CD4-positive, alpha-beta memory T cell (primary cell): ENCODE results near the gene C19orf67. TPM values are rescaled to one million over a fixed set of nuclear protein-coding genes. Genes with fewer than 3 reads are reported as not detected.
A peak's percentile ranks its signal among the peaks of the same experiment; 100 is the strongest.

Experiments
- CTCF ChIA-PET: fragments of 350-600 bp; sonication (Branson Sonifier 250); formaldehyde crosslinking; loops from one replicate; lab custom pipeline; 2021; ENCODE audit warnings: inconsistent platforms; ENCODE audit not compliant: partially characterized antibody; lab: Charles Lee
- POLR2A ChIA-PET: fragments of 350-600 bp; sonication (Branson Sonifier 250); formaldehyde crosslinking; loops from one replicate; lab custom pipeline; 2021; ENCODE audit not compliant: partially characterized antibody; lab: Charles Lee
- DNase-seq, 5 donors: peaks; one replicate each; pipeline versions ENCODE4 v3.0.0 to v3.0.0-alpha.2; 2020 to 2022; ENCODE audit warnings: mixed read lengths in 1 of 5
- H3K27ac ChIP-seq: one replicate; pipeline ENCODE4 v1.7.0; 2013; ENCODE audit warnings: low read depth, low read length
- H3K27me3 ChIP-seq: 2 replicates; pipeline ENCODE4 v1.7.0; 2013; ENCODE audit warnings: mild to moderate bottlenecking, low read length, moderate library complexity; ENCODE audit not compliant: insufficient read depth
- H3K36me3 ChIP-seq: 2 replicates; pipeline ENCODE4 v1.7.0; 2013; ENCODE audit warnings: mild to moderate bottlenecking, low read length, moderate library complexity; ENCODE audit not compliant: insufficient read depth
- H3K4me1 ChIP-seq: 2 replicates; pipeline ENCODE4 v1.7.0; 2013; ENCODE audit warnings: mild to moderate bottlenecking, low read length, moderate library complexity; ENCODE audit not compliant: insufficient read depth
- H3K4me3 ChIP-seq, 2 donors: one replicate each; pipeline ENCODE4 v1.7.0; 2013; ENCODE audit warnings: low read length in 2 of 2, mild to moderate bottlenecking in 1 of 2
- H3K9me3 ChIP-seq, 2 donors: one replicate each; pipeline ENCODE4 v1.7.0; 2013; ENCODE audit warnings: low read length in 2 of 2, control low read depth in 1 of 2; ENCODE audit not compliant: control insufficient read depth in 1 of 2
- H3K27ac Mint-ChIP-seq, 7 donors: one replicate each; pipeline ENCODE4 v1.8.0; 2020 to 2021; ENCODE audit warnings: mixed read lengths in 7 of 7, mild to moderate bottlenecking in 6 of 7, inconsistent platforms in 3 of 7, moderate library complexity in 3 of 7
- H3K27me3 Mint-ChIP-seq, 2 donors: one replicate each; pipeline ENCODE4 v1.8.0; 2020 to 2021; ENCODE audit warnings: mixed read lengths in 2 of 2
- H3K36me3 Mint-ChIP-seq, 2 donors: one replicate each; pipeline ENCODE4 v1.8.0; 2020 to 2021; ENCODE audit warnings: mixed read lengths in 2 of 2, inconsistent platforms in 1 of 2, mild to moderate bottlenecking in 1 of 2
- H3K4me1 Mint-ChIP-seq, 4 donors: one replicate each; pipeline ENCODE4 v1.8.0; 2020 to 2021; ENCODE audit warnings: mixed read lengths in 4 of 4, mild to moderate bottlenecking in 1 of 4
- H3K4me3 Mint-ChIP-seq, 8 donors: one replicate each; pipeline ENCODE4 v1.8.0; 2020 to 2021; ENCODE audit warnings: mixed read lengths in 8 of 8, mild to moderate bottlenecking in 7 of 8, moderate library complexity in 6 of 8, inconsistent platforms in 3 of 8
- H3K9me3 Mint-ChIP-seq, 8 donors: one replicate each; pipeline ENCODE4 v1.8.0; 2020 to 2021; ENCODE audit warnings: mixed read lengths in 8 of 8, mild to moderate bottlenecking in 5 of 8, inconsistent platforms in 3 of 8, moderate library complexity in 1 of 8
- intact Hi-C: fragments of 100-400 bp; cut with micrococcal nuclease; formaldehyde crosslinking; loops from one replicate; pipeline ENCODE4 v1.15.1; 2023
- polyA plus RNA-seq, 2 donors: library from polyadenylated mRNA; unstranded; fragments of 300-500 nt; fragmentation: Illumina TruSeq; gene quantifications; one replicate each; pipeline ENCODE4 v1.2.3, GENCODE V29; 2021
- total RNA-seq, 2 experiments: library from RNA; stranded (reverse); gene quantifications; one replicate each; pipeline ENCODE4 v1.2.3, GENCODE V29; 2021

Gene C19orf67
- total and polyA plus RNA-seq, 4 experiments from 2014 or later, result 0.55 TPM; not detected in 3

- peaks cover 4 to 19% of the 10 kb centered on the region in 2 donors for H3K36me3 Mint-ChIP-seq
- no peak overlapping the region for H3K4me3 ChIP-seq
- peaks cover 0 to 17% (median 0%) of the 10 kb centered on the region in 8 donors for H3K9me3 Mint-ChIP-seq
- peaks cover 0 to 2% of the 10 kb centered on the region in 2 donors for H3K27me3 Mint-ChIP-seq
- intact Hi-C loops, result loop anchor here (1.0 to 5.0 kb wide), 4 partner anchors 9 to 117 kb away; partner anchors contain the start of genes ADGRL1, MISP3 and PRKACA
- no peaks in the 10 kb centered on the region for H3K36me3 ChIP-seq
- peaks cover 14% of the 10 kb centered on the region for H3K4me1 ChIP-seq
- H3K27ac ChIP-seq, result no peak overlapping the region
- peak overlapping the region; percentile 54 to 97 (median 90) for H3K27ac Mint-ChIP-seq
- DNase-seq, result peak; percentile 34 to 57 (median 42)
- no peaks in the 10 kb centered on the region for H3K27me3 ChIP-seq
- H3K4me3 Mint-ChIP-seq, result peak overlapping the region; percentile 54 to 92 (median 85)
- ChIA-PET CTCF (interaction anchor here (0.8 to 1.2 kb wide), 2 partner anchors 17 to 46 kb away, joined by 3 to 4 read pairs; partner anchors contain the start of gene ASF1B), POLR2A (interaction anchor here (0.6 to 3.6 kb wide), 7 partner anchors 8 to 127 kb away, joined by 3 to 24 read pairs (median 7); partner anchors contain the start of genes ASF1B, IL27RA and PRKACA)
- peaks cover 0 to 5% of the 10 kb centered on the region in 2 donors for H3K9me3 ChIP-seq
- H3K4me1 Mint-ChIP-seq, result peaks cover 12 to 27% (median 21%) of the 10 kb centered on the region in 4 donors
Observed at GRCh38 chr19:14089662-14090508, 4.3 kb upstream of the C19orf67 start.

- H3K36me3 ChIP-seq, result no peaks in the 10 kb centered on the region
- H3K27me3 Mint-ChIP-seq, result peaks cover 0 to 2% of the 10 kb centered on the region in 2 donors
- H3K4me1 ChIP-seq, result peaks cover 14% of the 10 kb centered on the region
- H3K36me3 Mint-ChIP-seq, result peaks cover 4 to 16% of the 10 kb centered on the region in 2 donors
- peak overlapping the region; percentile 54 to 92 (median 85) for H3K4me3 Mint-ChIP-seq
- H3K27ac ChIP-seq, result no peak overlapping the region
- ChIA-PET POLR2A (interaction anchor here (1.3 to 2.1 kb wide), 4 partner anchors 8 to 58 kb away, joined by 3 to 10 read pairs (median 8); partner anchors contain the start of genes IL27RA and PRKACA), CTCF (interaction anchor here (0.8 to 1.2 kb wide), 2 partner anchors 16 to 47 kb away, joined by 3 to 4 read pairs; partner anchors contain the start of gene ASF1B)
- H3K4me1 Mint-ChIP-seq, result peaks cover 10 to 23% (median 17%) of the 10 kb centered on the region in 4 donors
- intact Hi-C loops, result no loop called here
- H3K27ac Mint-ChIP-seq, result peak overlapping the region; percentile 54 to 97 (median 90)
- peaks cover 0 to 14% (median 0%) of the 10 kb centered on the region in 8 donors for H3K9me3 Mint-ChIP-seq
- no peaks in the 10 kb centered on the region for H3K27me3 ChIP-seq
- no peak for DNase-seq
- H3K4me3 ChIP-seq, result no peak overlapping the region
- peaks cover 0 to 5% of the 10 kb centered on the region in 2 donors for H3K9me3 ChIP-seq
Observed at GRCh38 chr19:14089412-14089661, 3.8 kb upstream of the C19orf67 start.

GRCh38 chr19:14088634-14089411 lies 3.2 kb upstream of the C19orf67 start:
- H3K27ac ChIP-seq, result no peak overlapping the region
- H3K9me3 Mint-ChIP-seq, result peaks cover 0 to 11% (median 0%) of the 10 kb centered on the region in 8 donors

GRCh38 chr19:14086098-14086497 lies 515 bp upstream of the C19orf67 start:
- Histone ChIP-seq H3K27me3 (no peaks in the 10 kb centered on the region), H3K36me3 (no peaks in the 10 kb centered on the region), H3K4me1 (peaks cover 17% of the 10 kb centered on the region), H3K27ac (no peak overlapping the region), H3K9me3 (no peaks in the 10 kb centered on the region), H3K4me3 (no peak overlapping the region)
- intact Hi-C loops, result no loop called here
- Mint-ChIP-seq H3K9me3 (no peaks in the 10 kb centered on the region), H3K36me3 (peaks cover 4 to 9% of the 10 kb centered on the region in 2 donors), H3K4me3 (no peak overlapping the region), H3K27me3 (no peaks in the 10 kb centered on the region), H3K4me1 (peaks cover 7 to 31% (median 17%) of the 10 kb centered on the region in 4 donors), H3K27ac (peak overlapping the region in 1 of 7 donors; percentile 97)
- no peak for DNase-seq
- ChIA-PET POLR2A (no interaction called here), CTCF (no interaction called here)

More at GRCh38 chr19:14088634-14089411, 3.2 kb upstream of the C19orf67 start:
- H3K9me3 ChIP-seq, result peaks cover 0 to 5% of the 10 kb centered on the region in 2 donors
- Mint-ChIP-seq H3K4me1 (peaks cover 10 to 23% (median 17%) of the 10 kb centered on the region in 4 donors), H3K27ac (peak overlapping the region; percentile 54 to 97 (median 90)), H3K36me3 (peaks cover 4 to 16% of the 10 kb centered on the region in 2 donors), H3K4me3 (peak overlapping the region; percentile 54 to 92 (median 85)), H3K27me3 (peaks cover 0 to 2% of the 10 kb centered on the region in 2 donors)
- H3K36me3 ChIP-seq, result no peaks in the 10 kb centered on the region
- POLR2A ChIA-PET, result interaction anchor here (1.3 to 2.1 kb wide), 4 partner anchors 7 to 57 kb away, joined by 3 to 10 read pairs (median 8); partner anchors contain the start of genes IL27RA and PRKACA
- intact Hi-C loops, result no loop called here
- no peak overlapping the region for H3K4me3 ChIP-seq
- CTCF ChIA-PET, result interaction anchor here (0.8 to 1.2 kb wide), 2 partner anchors 15 to 47 kb away, joined by 3 to 4 read pairs; partner anchors contain the start of gene ASF1B
- no peak for DNase-seq
- H3K4me1 ChIP-seq, result peaks cover 14% of the 10 kb centered on the region
- H3K27me3 ChIP-seq, result no peaks in the 10 kb centered on the region

GRCh38 chr19:14082675-14082960 lies 3.0 kb downstream of the C19orf67 start:
- H3K4me3 ChIP-seq, result no peak overlapping the region
- H3K27ac ChIP-seq, result no peak overlapping the region
- intact Hi-C loops, result loop anchor here (5.0 kb wide), 1 partner anchor 930 kb away; the partner anchor contains the start of genes IER2 and STX10
- ChIA-PET CTCF (interaction anchor here (1.0 to 2.1 kb wide), 6 partner anchors 8 to 397 kb away, joined by 3 to 9 read pairs (median 6); partner anchors contain the start of gene IL27RA), POLR2A (interaction anchor here (1.0 to 3.6 kb wide), 11 partner anchors 9 to 308 kb away, joined by 3 to 25 read pairs (median 9); partner anchors contain the start of genes ADGRE5, C19orf53, DCAF15 and IL27RA)
- H3K9me3 ChIP-seq, result no peaks in the 10 kb centered on the region
- no peak for DNase-seq
- Mint-ChIP-seq H3K4me3 (peak overlapping the region; percentile 13 to 94 (median 46)), H3K27ac (peak overlapping the region in 6 of 7 donors; percentile 15 to 84 (median 46)), H3K4me1 (peaks cover 5 to 28% (median 17%) of the 10 kb centered on the region in 4 donors), H3K27me3 (no peaks in the 10 kb centered on the region), H3K36me3 (peaks cover 0 to 4% of the 10 kb centered on the region in 2 donors), H3K9me3 (no peaks in the 10 kb centered on the region)
- H3K36me3 ChIP-seq, result no peaks in the 10 kb centered on the region
- peaks cover 18% of the 10 kb centered on the region for H3K4me1 ChIP-seq
- H3K27me3 ChIP-seq, result no peaks in the 10 kb centered on the region

GRCh38 chr19:14081797-14082674 lies 3.5 kb downstream of the C19orf67 start:
- Histone ChIP-seq H3K36me3 (no peaks in the 10 kb centered on the region), H3K27ac (peak overlapping the region; percentile 68), H3K4me1 (peaks cover 18% of the 10 kb centered on the region), H3K27me3 (no peaks in the 10 kb centered on the region), H3K9me3 (no peaks in the 10 kb centered on the region), H3K4me3 (peak overlapping the region; percentile 61 to 74)
- Mint-ChIP-seq H3K27me3 (no peaks in the 10 kb centered on the region), H3K4me3 (peak overlapping the region; percentile 87 to 97 (median 92)), H3K36me3 (peaks cover 0 to 2% of the 10 kb centered on the region in 2 donors), H3K4me1 (peaks cover 5 to 28% (median 17%) of the 10 kb centered on the region in 4 donors), H3K9me3 (no peaks in the 10 kb centered on the region), H3K27ac (peak overlapping the region; percentile 84 to 98 (median 95))
- ChIA-PET CTCF (interaction anchor here (0.8 to 2.1 kb wide), 9 partner anchors 8 to 398 kb away, joined by 3 to 9 read pairs (median 5); partner anchors contain the start of genes ASF1B, IL27RA and MISP3), POLR2A (interaction anchor here (1.0 to 3.6 kb wide), 18 partner anchors 8 to 930 kb away, joined by 3 to 25 read pairs (median 8); partner anchors contain the start of genes ADGRE5, ASF1B, C19orf53 and DCAF15)
- intact Hi-C loops, result loop anchor here (1.0 to 5.0 kb wide), 6 partner anchors 8 to 930 kb away; partner anchors contain the start of genes C19orf53, DDX39A, IER2 and PRKACA
- peak in 4 of 5 donors; percentile 25 to 79 (median 40) for DNase-seq
